Stimulated activated CD8-positive, alpha-beta memory T cell treated with anti-CD3 and anti-CD28 coated beads, Interleukin-12 subunit alpha, Interleukin-12 subunit beta, amount 100 ng/mL, for 4 hours (primary cell): ENCODE data around the gene EXD2.
"Not testable (repeated sequence)": the region's sequence is repeated elsewhere in the genome, so short reads cannot be mapped to it uniquely, and the experiment has no call there.

Experiments used
- DNase-seq: peaks from one replicate; pipeline ENCODE4 v3.0.0-alpha.2; 2020; ENCODE audit warnings: low read depth

Gene EXD2, protein sequence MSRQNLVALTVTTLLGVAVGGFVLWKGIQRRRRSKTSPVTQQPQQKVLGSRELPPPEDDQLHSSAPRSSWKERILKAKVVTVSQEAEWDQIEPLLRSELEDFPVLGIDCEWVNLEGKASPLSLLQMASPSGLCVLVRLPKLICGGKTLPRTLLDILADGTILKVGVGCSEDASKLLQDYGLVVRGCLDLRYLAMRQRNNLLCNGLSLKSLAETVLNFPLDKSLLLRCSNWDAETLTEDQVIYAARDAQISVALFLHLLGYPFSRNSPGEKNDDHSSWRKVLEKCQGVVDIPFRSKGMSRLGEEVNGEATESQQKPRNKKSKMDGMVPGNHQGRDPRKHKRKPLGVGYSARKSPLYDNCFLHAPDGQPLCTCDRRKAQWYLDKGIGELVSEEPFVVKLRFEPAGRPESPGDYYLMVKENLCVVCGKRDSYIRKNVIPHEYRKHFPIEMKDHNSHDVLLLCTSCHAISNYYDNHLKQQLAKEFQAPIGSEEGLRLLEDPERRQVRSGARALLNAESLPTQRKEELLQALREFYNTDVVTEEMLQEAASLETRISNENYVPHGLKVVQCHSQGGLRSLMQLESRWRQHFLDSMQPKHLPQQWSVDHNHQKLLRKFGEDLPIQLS

DNA sequence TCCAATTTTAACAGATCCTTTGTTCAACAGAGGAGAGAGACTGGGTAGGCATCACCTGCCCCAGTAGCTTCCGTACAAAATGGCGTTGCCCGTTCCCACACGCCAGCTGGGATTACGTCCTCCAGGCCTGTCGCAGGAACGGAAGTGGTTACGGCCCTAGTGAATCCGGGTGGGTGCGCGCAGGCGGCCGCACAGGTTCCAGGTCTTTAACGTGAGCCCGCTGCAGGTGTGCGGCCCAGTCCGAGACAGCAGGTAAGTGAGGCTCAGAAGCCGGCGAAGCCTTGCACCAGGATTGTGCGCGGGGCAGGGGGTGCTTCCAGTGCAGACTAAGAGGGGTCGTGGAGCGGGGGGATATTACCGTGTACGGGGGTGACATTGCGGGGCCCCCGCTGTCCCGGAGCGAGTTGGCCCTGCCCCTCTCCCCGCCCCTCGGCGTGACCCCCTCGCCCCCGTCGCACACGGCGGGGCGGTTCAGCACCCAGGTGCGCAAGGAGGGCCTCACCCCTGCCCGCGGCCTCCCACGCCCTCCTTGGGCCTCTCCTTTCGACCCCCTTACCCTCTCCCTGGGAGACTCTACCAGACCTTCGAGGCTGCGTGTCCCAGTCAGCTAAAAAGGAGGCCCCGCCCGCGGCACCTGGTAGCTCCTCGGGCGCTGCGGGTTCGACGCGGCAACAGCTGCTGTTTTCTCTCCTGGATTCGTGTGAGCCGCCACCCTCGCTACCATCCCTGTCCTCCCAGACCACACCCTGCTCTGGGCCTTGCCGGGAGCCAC, at the start of gene EXD2:
TSS of gene EXD2 (plus strand) at position 159 of the 772 bp plus-strand sequence. CDS start 17,973 bp downstream, outside the sequence.
- peak; percentile 40 for DNase-seq

- DNase-seq = no peak
These were observed 49.7 kb upstream of the EXD2 start for GRCh38 chr14:69141550-69141949.

DNA sequence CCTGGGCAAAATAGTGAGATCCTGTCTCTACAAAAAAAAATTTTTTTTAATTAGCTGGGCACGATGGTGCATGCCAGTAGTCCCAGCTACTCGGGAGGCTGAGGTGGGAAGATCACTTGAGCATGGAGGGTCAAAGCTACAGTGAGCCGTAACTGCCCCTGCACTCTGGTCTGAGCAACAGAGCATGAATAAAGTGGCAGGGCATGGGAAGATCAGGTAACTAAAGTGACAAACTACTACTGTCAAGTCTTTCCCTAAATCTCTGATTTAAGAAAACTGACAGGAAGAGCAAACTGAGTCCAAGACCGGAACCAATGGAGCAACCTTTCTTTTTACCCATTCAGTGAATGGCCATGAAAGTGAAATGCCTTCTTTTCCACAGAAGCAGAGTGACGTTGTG, 49.2 kb upstream of the EXD2 start:
- no peak for DNase-seq

DNA sequence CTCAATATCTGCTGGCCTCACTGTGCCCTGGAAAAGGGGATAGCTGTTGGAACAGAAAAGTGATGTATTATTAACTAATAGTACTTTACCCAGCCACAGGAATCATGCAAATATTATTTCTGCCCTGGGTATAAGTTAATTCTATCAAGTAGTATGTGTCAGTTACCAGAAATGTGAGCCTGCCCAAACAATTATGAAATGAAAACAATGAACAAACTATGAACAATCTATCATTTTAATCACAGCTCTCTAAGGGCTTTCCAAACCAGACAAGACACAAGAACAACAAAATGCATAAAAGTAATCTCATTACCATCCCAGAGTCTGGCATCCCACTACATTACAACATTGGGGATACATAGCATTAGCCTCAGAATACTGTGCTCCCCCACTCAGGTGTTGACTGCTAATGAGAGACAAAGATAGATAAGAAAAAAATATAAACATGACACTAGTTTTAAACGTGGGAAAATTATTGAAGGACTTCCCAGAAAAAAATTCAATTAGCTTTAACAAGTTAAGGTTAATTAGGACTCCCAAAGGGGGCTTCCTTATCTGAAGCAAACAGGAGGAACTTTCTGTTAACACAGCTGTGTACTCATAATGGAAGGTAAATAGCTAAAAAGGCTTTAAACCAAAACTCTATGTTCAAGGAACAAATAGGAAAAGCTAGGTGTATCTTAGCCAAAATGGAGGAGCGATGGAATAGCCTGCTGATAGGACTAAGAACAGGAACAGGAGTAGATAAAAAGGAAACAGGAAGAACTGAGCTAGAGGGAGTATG, 41.6 kb upstream of the EXD2 start:
- DNase-seq = no peak

- peak; percentile 71 for DNase-seq
These were observed 39.7 kb upstream of the EXD2 start for GRCh38 chr14:69151458-69152180.

DNA sequence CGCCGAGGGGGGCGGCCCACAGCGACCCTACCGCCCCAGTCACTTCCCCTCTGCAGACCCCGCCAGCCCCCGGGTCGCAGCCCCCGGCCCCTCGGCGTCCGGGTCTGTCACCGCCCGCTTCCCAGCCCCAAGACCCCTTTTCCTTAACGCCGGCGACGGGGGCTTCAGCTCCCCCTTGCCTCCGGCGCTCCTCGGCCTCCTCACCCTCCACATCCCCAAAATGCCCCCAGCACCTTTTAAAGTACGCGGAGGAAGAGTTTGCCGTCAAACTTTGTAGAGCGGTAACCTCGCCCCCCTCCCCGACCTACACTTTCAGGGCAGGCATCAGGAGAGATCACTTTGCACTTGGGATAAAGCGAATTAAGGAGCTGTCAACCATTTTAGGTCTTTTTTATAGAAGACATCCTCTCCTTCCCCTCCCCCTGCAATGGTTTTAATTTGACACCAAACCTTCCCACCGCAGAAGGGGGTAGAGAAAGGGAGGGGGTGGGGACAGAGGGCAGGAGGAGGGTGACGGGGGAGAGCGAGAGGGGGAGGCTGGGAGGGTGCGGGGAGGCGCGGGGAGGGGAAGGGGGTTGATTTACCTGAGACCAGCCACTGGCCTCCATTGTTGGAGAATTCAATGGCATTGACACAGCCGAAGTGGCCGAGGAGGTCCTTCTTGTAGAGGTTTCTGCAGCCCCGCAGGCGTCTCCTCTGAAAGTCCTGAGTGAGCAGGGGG, 39.0 kb upstream of the EXD2 start:
- no peak for DNase-seq

DNA sequence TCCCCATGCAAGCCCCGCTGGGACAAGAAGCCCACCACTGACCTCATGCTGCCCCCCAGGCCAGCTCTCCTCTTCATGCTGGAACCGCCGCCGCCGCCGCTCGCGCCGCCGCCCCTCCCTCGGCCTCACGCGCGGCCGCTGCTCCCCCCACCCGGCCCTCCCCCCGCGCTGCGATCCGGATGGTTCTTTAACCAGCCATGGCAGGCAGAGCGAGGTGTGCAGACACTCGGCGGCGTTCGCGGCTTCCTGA, 38.5 kb upstream of the EXD2 start, which contains the start of gene DCAF5:
TSS of gene DCAF5 (minus strand) at position 218 of the 250 bp plus-strand sequence. CDS start at position 77, 141 bp downstream.
- DNase-seq = peak; percentile 85

- DNase-seq = no peak
These were observed 38.0 kb upstream of the EXD2 start for GRCh38 chr14:69153152-69153872.

DNA sequence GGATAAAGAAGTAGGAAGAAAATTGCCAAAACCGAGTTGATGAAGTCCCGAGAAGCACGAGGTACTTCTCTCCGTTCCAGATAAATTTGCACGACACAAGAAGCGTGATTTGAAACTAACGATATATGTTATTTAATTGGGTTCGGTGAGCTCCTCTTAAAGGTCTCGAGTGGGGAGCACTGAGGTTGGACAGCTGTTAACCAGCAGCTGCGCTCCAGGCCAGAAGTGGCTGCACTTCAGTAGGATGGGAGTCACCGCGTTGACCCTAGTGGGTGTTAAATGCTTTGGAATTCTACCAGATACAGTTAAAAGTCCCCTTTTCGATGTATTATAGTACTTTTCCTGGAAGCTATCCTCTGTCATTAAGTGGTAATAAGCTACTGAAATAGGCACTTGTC, 37.4 kb upstream of the EXD2 start:
- DNase-seq = no peak

- DNase-seq = no peak
These were observed 36.5 kb upstream of the EXD2 start for GRCh38 chr14:69154779-69155178.

- DNase-seq = no peak
These were observed 35.1 kb upstream of the EXD2 start for GRCh38 chr14:69156224-69156623.

- no peak for DNase-seq
These were observed 29.7 kb upstream of the EXD2 start for GRCh38 chr14:69161590-69161989.

GRCh38 chr14:69165787-69166186, 25.5 kb upstream of the EXD2 start:
- DNase-seq = not testable (repeated sequence)

DNA sequence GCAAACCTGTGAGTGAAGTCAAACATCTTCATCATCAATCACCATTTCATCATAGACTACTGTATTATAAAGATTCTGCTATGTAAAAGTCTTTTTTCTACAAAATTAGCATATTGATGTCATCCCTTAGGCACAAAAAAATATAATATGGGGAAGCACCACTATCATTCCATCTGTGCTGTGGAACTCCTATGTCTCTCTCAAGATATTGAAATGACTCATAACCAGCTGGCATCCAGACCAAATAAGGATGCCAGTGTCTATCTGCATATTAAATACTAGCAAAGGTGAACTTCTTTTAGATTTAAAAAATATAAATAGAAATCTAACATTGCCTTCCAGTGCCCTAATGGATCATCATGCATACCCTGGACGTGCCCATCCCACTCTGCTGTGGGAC, 20.5 kb upstream of the EXD2 start:
- no peak for DNase-seq

DNA sequence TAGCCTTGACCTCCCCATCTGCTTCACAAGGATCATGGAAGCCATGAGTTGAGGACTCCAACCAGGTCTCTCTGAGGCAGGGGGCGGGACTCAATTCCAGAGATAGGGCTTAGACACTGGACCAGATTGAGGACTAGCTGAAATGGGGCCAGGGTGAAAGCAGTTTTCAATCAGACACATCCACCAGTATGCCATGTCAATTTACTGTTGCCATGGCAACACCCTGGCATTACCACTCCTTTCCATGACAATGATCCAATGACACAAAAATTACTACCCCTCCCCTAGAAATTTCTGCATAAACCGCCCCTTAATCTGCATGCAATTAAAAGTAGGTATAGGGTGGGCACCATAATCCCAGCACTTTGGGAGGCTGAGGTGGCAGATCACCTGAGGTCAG, 19.7 kb upstream of the EXD2 start:
- no peak for DNase-seq

- DNase-seq = no peak
These were observed 16.2 kb upstream of the EXD2 start for GRCh38 chr14:69175130-69175529.

DNA sequence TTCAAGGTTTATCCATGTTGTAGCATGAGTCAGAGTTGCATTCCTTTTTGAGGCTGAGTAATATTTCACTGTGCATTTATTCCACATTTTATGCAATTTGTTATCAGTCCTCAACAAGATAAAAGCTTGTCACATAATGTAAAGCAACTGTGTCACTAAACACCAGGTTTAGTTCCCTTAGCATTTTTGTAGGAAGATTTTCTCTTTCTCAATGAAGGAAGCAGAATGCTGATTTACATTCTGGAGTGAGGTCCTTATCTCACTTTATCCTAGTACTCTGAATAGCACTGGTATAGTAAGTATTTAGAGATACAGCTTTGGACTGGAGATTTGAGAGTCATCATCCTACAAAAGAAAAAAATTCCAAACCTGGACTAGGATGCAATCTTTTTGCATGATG, 9.8 kb upstream of the EXD2 start:
- no peak for DNase-seq

DNA sequence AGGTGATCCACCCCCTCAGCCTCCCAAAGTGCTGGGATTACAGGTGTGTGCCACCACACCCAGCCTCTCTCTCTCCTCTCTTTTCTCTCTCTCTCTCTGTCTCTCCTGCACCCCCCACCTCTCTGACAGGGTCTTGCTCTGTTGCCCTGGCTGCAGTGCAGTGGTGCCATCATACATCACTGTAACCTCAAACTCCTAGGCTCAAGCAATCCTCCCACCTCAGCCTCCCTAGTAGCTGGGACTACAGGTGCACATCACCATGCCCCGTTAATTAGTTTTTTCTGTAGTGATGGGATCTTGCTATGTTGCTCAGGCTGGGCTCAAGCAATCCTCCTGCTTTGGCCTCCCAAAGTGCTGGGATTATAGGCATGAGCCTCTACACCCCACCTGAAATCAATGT, 8.7 kb upstream of the EXD2 start:
- not testable (repeated sequence) for DNase-seq

GRCh38 chr14:69183735-69184134, 7.6 kb upstream of the EXD2 start:
- DNase-seq = no peak

DNA sequence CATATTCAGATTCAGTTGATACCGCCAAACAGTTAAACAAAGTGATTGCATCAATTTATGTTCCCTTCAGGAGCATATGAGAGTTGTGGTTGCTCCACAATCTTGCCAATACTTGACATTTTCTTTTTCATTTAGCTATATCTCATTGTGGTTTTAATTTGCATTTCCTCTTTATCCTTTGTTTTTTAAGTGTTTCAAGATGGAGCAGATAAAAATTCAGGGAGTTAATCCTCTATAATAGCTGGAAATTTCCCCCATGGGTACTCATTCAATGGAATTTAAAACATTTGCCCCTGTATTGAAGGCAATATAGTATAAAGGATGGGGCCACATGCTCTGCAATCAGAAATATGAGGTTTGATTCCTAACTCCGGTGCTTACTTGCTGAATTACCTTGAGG, 1.1 kb upstream of the EXD2 start:
- no peak for DNase-seq
